HG02981 (cell line): ENCODE results near the gene MED13L.

ENCODE experiments used
- ATAC-seq: cut with Tn5 transposase; IDR thresholded peaks from one replicate; pipeline ENCODE4 v1.9.1; 2021; ENCODE audit warnings: mild to moderate bottlenecking, moderate library complexity; ENCODE audit not compliant: unreplicated experiment

The MED13L gene

DNA sequence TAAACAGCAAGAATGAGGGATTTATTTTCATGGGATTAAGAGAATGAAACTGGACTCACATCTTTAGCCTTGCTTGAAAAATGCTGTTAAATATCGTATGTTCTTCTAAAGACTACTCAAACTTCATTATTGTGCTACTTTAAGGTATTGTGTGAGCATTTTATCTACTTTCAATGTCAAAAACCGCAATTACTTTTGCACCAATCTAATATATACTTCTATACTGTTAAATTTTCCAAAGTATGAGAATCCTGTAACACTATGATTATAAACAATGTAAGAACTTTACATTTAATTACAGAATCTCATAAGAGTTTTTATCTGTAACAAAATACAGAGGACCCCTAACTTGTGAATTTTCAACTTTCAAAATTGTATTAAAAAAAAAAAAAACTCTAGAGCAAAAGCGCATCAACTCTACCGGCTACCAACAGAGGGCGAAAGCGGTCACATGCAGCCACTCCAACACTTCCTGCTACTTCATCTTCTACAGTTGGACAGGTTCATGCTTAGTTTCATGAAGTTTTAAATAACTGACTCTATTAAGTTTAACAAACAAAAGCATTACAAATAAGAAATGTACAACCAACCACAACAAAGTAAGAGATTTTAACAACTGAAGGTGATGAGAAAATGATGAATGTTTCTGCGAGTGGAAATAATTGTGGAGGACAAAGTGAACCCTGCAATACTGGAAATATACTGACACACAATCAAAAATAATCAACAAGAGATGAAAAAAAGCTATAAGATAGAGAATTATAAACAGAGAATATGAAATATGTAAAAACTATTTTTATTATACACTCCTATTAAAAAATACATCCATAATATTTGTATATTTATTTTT is 210.9 kb downstream of the MED13L start:
- no peak for ATAC-seq

GRCh38 chr12:116065606-116066005 is 211.9 kb downstream of the MED13L start:
- ATAC-seq, result no peak

GRCh38 chr12:116064493-116064892 is 213.0 kb downstream of the MED13L start:
- no peak for ATAC-seq

DNA sequence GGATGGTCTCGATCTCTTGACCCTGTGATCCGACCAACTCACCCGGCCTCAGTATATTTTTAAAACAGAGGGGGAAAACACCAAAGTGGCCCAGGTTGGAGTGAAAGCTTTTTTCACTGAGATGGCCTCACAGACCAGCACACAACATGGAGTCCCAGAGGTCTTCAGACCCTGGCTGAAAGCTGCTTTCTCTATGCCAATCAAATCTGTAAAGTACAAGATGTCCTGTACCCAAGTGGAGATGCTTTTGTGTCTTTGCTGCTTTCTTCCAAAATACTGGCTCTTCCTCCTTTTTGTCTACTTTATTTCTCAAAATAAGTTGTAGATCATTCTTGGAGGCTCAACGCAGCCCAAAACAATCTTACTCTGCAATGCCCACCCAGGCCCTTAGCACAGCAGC is 214.8 kb downstream of the MED13L start:
- ATAC-seq, result no peak

- ATAC-seq, result peak; percentile 88
Observed at GRCh38 chr12:116060764-116061163, 216.7 kb downstream of the MED13L start.

DNA sequence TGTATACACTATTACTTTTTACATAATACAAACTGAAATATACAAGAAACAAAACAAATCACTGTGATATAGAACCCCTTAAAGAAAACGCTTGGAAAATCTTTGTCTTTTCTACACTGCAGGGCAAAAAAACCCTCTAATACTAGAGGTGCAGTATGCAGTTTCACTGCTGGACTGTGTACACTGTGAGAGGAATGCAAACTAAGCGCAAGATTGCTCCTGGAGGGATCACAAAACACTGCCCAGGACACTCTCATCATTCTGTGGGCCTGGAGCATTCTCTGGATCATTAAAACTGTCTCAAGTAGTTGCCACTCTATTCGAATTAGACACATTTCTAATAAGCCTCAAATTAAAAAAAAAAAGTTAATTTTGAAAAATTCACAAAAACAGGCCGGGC is 217.6 kb downstream of the MED13L start:
- no peak for ATAC-seq

- ATAC-seq, result no peak
Observed at GRCh38 chr12:116058574-116058973, 218.9 kb downstream of the MED13L start.

DNA sequence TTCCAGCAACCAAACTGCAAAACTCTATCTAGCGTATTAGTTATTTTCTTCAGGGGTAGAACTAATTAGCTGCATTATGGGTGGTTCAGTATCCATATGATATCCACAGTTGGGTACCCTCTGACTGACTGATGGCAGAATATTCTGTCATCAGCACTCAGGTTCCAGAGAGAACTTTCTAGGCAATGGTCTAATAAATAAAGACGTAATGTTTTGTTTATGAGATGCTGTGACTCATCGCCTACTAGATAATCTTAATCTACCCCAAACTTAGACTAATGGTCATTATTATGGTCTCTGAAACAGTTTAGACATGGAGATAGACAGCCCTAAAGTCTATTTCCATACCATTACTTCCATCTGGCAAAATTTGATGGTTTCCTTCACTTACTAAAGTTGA is 220.1 kb downstream of the MED13L start:
- ATAC-seq, result no peak

DNA sequence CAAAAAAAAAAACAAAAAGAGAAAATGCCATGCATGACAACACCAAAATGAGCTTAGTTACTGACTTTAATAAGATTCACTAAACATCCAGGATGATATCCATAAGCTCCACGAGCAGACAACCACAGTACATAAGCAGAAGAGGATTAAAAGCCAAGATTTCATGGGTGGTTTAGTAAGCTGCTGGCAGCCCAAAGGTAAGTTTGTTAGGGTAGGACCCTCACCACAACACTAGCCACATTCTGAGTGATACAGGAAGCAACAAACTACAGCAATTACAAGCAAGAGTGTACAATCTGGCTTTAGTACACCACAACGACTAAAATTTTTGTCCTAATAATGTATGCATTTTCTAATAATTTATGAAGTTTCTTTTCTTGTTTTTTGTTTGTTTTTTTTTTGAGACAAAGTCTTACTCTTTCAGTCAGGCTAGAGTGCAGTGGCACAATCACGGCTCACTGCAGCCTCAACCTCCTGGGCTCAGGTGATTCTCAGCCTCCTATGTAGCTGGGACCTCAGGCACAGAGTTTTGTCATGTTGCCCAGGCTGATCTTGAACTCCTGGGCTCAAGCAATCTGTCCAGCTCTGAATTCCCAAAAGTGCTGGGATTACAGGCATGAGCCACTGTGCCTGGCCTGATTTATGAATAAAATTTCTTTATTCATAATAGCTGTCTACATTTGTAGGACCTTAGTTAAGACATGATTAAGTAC is 221.4 kb downstream of the MED13L start:
- no peak for ATAC-seq

DNA sequence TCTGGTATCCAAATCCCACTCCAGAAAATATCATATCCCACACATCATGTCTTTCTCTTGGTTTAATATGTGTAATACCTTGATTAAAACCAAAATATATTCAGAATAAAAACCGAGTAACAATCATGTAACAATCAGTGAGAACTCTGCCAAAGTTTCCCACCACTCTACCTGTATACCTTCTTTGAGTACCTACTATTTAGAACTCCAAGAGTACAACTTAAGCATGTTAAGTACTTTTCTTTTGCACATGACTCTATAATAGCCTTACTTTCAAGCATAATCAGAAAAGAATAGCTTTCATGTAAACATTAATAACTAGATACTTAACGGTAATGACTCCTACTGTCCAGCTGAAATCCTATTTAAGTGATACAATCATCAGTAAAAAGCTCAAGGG is 223.2 kb downstream of the MED13L start:
- ATAC-seq, result no peak

DNA sequence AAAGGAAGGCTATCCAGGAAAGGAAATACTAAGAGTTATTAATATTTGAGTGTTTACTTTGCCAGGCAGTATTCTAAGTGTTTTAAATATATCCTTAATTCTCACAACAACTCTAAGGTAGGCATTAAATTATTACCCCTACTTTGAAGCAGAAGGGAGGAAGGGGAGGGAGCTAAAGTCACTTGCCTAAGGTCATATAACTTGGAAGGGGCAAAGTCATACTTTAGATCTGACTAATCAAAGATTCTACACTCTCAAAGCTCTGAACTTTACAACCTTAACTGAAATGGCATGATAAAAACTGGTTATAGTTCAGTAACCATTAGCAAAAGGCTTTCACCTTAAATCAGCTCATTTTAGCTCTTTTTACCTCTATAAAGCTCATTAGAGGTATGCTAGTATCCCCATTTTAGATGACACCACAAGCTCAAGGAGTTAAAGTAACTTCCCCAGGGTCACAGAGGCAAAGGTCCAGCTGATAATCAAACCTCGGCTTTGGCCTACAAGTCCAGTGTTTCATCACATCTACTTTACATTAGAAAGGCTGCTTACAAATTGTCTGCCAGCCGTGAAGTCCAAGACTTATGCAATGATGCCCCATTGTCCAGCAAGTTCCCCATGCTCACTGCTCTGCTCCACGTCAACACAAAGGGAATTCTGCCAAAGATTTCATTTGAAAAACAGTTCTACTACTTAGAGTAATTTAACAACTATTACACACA is 223.9 kb downstream of the MED13L start:
- ATAC-seq, result no peak

DNA sequence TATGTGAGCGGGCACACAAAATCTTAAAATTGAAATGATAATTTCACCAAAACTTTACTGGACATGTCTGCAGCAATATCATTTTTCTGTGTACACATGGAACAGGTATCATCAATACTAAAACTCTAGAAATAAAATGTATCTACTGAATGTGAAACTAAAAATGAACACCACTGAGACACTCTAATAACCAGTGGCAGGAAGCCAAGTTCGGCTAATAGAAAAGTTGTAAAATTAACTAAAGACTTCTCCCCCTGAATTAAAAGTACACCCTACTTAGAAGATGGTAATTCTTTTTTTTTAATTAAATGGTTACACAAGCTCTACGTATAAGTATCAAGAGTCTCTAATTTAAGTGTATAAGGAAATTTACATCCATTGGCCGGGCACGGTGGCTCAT is 227.2 kb downstream of the MED13L start:
- no peak for ATAC-seq

DNA sequence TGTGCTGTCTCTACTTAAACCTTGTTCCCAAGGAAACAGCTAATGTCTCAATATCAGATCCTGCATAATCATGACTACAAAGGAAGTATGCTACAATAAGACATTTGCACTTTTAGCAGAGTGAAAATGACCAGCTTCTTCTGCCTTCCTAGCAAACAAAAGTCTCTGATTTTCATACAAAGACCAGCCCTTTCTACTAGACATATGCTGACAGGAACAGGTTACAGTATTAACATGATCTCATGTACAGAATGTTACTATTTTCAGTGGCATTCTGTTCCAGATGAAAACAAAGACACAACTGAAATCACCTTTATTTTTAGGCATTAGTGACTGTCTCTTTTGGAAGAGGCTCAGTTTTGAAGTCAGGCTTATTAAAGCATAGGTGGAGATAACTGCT is 228.6 kb downstream of the MED13L start:
- ATAC-seq, result no peak

- no peak for ATAC-seq
Observed at GRCh38 chr12:116046039-116046438, 231.5 kb downstream of the MED13L start.

GRCh38 chr12:116045150-116045549 is 232.3 kb downstream of the MED13L start:
- no peak for ATAC-seq

- no peak for ATAC-seq
Observed at GRCh38 chr12:116043659-116044535, 233.6 kb downstream of the MED13L start.

DNA sequence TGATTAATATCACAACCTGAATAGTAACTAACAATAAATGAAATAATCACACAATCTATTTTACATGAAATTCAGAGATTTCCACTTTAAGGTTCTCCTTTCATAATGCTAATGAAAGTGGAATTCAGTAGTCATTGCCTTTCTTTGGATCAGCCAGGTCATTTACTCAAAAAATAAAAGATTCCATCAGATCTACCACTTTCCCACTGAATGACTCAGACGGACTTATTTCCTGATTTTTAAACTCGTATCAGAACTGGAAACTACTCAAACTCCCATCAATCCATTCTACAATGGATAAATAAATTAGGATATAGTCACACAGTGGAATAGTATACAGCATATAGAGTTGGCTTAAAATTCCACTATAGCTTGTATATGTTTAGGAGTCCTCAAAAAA is 237.1 kb downstream of the MED13L start:
- ATAC-seq, result no peak

DNA sequence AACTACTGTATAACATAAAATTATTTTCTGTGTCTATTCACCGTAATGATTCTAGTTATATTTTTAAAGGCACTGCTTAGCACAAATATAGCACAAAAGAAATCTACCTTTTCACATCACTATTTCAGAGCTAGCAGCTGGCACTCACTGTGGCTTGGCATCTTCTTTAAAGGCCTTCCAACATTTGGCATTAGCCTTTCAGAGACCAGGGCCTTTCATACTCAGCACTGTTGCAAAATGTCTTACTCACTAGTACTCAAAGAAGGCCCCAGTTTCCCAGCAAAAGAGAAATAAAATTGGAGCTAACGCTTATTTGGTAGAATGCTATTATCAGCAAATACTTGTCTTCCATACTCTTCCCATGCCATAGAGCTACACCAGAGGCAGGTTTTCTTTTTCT is 238.4 kb downstream of the MED13L start:
- ATAC-seq, result no peak

DNA sequence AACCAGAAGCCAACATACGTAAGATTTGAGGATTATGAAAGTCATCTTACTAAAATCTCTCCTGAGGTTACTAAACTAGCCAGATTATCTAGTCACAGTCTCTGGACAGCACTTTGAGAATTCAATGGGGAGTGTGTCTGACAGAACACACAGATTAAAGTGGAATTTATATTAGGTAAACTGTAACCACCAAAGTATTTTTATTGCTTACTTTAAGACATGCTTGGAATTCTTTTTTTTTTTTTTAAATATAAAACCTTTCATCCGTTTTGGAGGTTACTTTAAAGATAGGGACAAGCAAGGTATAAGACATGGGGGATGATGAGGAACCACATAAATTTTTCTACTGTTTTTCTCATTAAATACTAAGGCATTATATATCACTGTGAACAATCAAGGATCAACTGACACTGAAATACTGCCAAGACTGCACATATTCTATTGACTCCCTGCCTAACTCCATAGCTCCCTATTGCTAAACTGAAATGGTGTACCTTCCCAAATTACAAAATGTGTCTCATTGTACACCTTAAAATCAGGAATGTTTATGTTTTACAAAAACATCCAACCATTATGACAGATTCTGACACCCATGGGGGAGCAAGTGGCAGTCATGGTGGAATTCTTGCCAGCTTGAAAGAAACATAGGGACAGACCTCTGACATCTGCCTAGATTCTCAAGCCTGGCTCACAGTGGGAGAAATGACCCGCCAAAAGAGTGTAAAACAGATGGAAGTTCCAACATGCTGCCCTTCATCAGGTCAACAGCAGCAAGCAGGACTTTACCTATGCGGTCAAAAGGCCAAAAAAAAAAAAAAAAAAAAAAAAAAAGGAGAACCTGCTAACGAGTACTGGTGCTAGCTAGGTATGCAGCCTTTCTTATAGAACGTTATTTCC is 239.3 kb downstream of the MED13L start:
- ATAC-seq, result no peak

GRCh38 chr12:116033765-116034164 is 243.7 kb downstream of the MED13L start:
- no peak for ATAC-seq
